ENCODE measurements around the gene SMLR1. TPM values are rescaled to one million over a fixed set of nuclear protein-coding genes. Genes with fewer than 3 reads are reported as not detected.

Gene SMLR1
- total RNA-seq, 1 experiment from 2014 or later: not detected

DNA sequence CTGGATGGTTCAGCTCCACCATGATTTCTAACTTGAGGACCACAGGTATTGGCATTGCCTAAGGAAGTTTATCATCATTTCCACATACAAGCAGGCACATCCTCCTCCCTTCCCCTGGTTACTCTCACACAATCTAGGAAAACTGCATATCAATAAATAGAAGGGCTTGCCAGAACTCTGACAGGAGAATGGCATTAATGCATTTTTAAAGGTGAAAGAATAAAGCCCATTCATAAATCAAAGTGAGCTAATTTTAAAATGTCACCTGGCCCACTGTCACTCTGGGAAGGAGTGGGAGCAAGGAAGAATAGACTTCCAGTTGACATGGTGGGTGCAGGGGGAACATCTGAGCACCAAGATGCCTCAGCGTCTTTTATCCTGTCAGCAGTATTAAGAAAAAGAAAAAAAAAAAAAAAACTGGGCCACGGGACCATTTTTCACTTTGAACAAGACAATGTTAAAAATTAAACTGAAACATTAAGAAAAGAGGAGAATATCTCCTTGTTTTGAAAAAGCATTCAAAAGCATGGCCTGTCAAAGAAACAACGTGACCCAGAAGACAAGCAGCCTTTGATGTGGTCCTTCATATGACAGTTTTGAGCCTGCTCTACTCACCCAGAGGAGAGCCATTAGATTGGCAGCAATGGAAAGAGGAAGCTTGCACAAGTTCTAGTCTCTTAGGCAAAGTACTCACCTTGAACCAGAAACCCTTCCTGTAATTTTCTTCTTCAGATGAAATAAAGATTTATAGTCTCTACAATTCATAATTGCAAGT lies 39.3 kb upstream of the SMLR1 start:
- Histone ChIP-seq H3K9me3 (ENCODE audit: insufficient read depth, low read depth) (no peaks in the 10 kb centered on the region), H3K9me2 (ENCODE audit: insufficient read depth) (no peaks in the 10 kb centered on the region), H3K4me1 (replicated peaks; ENCODE audit: insufficient read depth) (no peaks in the 10 kb centered on the region), H3K27me3 (ENCODE audit: insufficient read depth, low read depth) (no peaks in the 10 kb centered on the region), H2AFZ (no peak overlapping the region), H3F3A (ENCODE audit: insufficient read depth, low read depth) (no peaks in the 10 kb centered on the region), H3K4me3 (no peak overlapping the region), H3K27ac (no peak overlapping the region), H3K36me3 (ENCODE audit: low read depth) (no peaks in the 10 kb centered on the region), H4K20me1 (ENCODE audit: insufficient read depth) (no peaks in the 10 kb centered on the region), H3K4me2 (no peak overlapping the region), H3K79me2 (ENCODE audit: low read depth) (no peaks in the 10 kb centered on the region)
- intact Hi-C loops (cut with micrococcal nuclease; ENCODE audit: unreplicated experiment): no loop called here
- ChIA-PET POLR2A (ENCODE audit: unreplicated experiment) (no interaction called here), CTCF (no interaction called here)
- no peak for TF ChIP-seq CTCF (conservative IDR thresholded peaks at IDR 0.05)
- TF ChIP-seq EZH2 (IDR thresholded peaks at IDR 0.05; ENCODE audit: low read depth): no peak
- DNase-seq: no peak
- BruUV-seq (replicated peaks): no TSS peak

DNA sequence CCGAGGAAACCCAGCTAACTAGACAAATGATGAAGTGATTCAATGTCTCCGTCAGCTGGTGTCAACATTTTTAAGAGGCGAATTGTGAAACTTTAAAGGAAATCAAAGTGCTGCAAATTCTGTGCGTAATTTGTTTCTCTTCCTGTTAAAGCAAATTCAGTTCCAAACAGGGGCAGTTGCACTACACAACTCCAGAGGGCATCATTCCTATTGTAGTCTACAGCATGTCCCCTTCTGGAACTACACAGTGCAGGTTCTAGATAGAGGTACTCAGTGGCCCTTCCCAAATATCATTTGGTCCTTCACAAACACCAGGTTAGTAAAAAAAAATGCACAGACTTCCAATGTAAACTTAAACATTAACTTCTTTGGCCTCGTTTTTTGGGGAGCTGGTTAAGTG lies 38.3 kb upstream of the SMLR1 start:
- ChIA-PET POLR2A (ENCODE audit: unreplicated experiment) (no interaction called here), CTCF (no interaction called here)
- Histone ChIP-seq H3K27me3 (ENCODE audit: insufficient read depth, low read depth) (no peaks in the 10 kb centered on the region), H3K4me2 (no peak overlapping the region), H3K36me3 (ENCODE audit: low read depth) (no peaks in the 10 kb centered on the region), H4K20me1 (ENCODE audit: insufficient read depth) (no peaks in the 10 kb centered on the region), H3K4me3 (no peak overlapping the region), H3K9me3 (ENCODE audit: insufficient read depth, low read depth) (no peaks in the 10 kb centered on the region), H3K79me2 (ENCODE audit: low read depth) (no peaks in the 10 kb centered on the region), H3K27ac (no peak overlapping the region), H3F3A (ENCODE audit: insufficient read depth, low read depth) (no peaks in the 10 kb centered on the region), H2AFZ (no peak overlapping the region), H3K9me2 (ENCODE audit: insufficient read depth) (no peaks in the 10 kb centered on the region), H3K4me1 (replicated peaks; ENCODE audit: insufficient read depth) (no peaks in the 10 kb centered on the region)
- no peak for DNase-seq
- BruUV-seq (replicated peaks): no TSS peak
- intact Hi-C loops (cut with micrococcal nuclease; ENCODE audit: unreplicated experiment): no loop called here
- no peak for TF ChIP-seq CTCF (conservative IDR thresholded peaks at IDR 0.05)
- TF ChIP-seq EZH2 (IDR thresholded peaks at IDR 0.05; ENCODE audit: low read depth): no peak

DNA sequence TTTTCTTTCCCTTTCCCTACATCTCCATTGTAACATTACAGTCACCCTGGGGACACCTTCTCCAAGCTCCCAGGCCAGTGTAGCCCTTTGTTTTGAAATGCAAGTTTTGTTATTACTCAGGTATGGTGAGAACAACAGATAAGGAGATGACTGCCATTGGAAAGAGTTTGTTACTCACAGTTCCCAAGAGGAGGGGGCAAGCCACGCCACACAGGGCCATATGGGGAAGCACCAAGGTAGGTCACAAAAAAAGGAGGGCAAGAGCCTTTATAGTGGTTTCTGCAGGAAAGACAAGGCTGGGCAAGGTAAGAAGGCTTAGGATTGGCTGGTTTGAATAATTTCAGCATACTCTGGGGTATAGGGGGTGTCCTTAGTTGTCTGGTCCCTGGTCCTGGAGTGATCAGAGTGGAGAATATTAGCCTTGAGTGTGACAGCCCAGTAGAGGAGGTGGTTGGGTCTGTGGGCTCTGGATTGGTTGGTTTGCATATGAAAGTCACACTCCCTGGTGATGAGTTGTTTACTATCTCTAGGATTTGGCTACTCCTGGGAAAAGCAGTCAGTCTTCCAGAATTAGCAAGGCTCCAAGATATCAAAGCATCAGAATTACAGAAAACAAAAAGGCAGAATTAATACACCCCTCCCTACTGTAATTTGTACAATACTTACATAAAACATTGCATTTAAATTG lies 33.1 kb upstream of the SMLR1 start:
- Histone ChIP-seq H3K4me2 (no peak overlapping the region), H2AFZ (no peak overlapping the region), H3K27ac (no peak overlapping the region), H3K36me3 (ENCODE audit: low read depth) (no peaks in the 10 kb centered on the region), H3F3A (ENCODE audit: insufficient read depth, low read depth) (no peaks in the 10 kb centered on the region), H3K9me2 (ENCODE audit: insufficient read depth) (no peaks in the 10 kb centered on the region), H3K9me3 (ENCODE audit: insufficient read depth, low read depth) (no peaks in the 10 kb centered on the region), H3K4me3 (no peak overlapping the region), H4K20me1 (ENCODE audit: insufficient read depth) (no peaks in the 10 kb centered on the region), H3K27me3 (ENCODE audit: insufficient read depth, low read depth) (no peaks in the 10 kb centered on the region), H3K4me1 (replicated peaks; ENCODE audit: insufficient read depth) (no peaks in the 10 kb centered on the region), H3K79me2 (ENCODE audit: low read depth) (no peaks in the 10 kb centered on the region)
- BruUV-seq (replicated peaks): no TSS peak
- no peak for DNase-seq
- TF ChIP-seq EZH2 (IDR thresholded peaks at IDR 0.05; ENCODE audit: low read depth) (no peak), CTCF (conservative IDR thresholded peaks at IDR 0.05) (no peak)
- intact Hi-C loops (cut with micrococcal nuclease; ENCODE audit: unreplicated experiment): no loop called here
- POLR2A ChIA-PET (ENCODE audit: unreplicated experiment): no interaction called here
- CTCF ChIA-PET: no interaction called here
